Measurements from ENCODE around the gene ZNF333.
"Not testable (repeated sequence)": the region's sequence is repeated elsewhere in the genome, so short reads cannot be mapped to it uniquely, and the experiment has no call there.

The ZNF333 gene

DNA sequence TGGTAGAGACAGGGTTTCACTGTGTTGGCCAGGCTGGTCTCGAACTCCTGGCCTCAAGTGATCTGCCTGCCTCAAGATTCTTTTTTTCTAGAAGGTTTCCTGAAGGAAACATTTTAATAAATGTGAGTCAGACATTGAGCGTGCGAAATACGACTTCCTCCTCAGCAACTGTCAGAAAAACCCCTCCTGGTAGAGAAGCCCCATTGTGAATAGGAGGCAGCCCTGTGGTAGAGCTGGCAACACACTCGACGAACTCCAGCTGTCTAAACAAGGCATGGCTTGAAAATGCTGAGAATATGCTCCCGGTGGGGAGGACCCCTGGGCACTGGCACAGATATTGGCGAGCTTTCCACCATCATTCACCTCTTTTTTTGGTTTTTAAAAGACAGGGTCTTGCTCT lies 9.8 kb downstream of the ZNF333 start:
- DNase-seq (ENCODE audit: low read depth) = no peak

- DNase-seq (ENCODE audit: low read depth) = no peak
Observed at GRCh38 chr19:14700711-14701375, 11.0 kb downstream of the ZNF333 start.

DNA sequence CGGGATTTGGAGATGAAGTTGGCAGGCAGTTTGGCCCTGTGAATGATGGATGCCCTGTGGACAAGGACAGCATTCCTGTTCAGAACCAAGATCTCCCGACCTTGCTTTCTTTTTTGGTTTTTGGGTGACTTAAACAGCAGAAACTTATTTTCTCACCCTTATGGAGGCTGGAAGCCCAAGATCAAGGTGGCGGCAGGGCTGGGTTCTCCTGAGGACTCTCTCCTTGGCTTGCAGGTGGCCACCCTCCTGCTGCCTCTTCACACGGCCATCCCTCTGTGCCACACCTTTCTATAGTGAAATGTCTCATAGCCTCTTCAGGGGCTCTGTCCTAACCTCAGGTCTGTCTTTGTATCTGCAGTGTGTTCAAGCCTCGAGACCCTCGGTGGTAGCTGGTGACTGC lies 14.0 kb downstream of the ZNF333 start:
- no peak for DNase-seq (ENCODE audit: low read depth)

DNA sequence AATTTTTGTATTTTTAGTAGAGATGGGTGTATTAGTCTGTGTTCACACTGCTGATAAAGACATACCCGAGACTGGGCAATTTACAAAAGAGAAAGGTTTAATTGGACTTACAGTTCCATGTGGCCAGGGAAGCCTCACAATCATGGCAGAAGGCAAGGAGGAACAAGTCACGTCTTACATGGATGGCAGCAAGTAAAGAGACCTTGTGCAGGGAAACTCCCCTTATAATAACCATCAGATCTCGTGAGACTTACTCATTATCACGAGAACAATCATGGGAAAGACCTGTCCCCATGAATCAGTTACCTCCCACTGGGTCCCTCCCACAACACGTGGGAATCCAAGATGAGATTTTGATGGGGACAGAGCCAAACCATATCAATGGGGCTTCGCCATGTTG lies 14.6 kb downstream of the ZNF333 start:
- DNase-seq (ENCODE audit: low read depth) = no peak

DNA sequence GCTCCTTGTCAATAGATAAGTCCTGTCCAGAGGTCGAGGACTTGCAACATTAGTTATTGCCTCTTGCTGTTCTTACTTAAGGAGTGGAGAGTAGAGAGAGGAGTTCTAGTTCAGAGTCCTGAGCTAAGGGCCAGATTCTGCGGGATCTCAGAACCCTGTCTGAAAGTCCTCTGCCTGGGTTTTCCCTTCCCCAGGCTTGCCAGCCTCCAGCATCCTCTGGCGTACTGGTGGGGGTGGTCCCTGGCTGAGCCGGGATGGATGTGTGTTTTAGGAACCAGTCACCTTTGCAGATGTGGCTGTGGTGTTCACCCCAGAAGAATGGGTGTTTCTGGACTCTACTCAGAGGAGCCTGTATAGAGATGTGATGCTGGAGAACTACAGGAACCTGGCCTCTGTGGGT lies 26.0 kb downstream of the ZNF333 start:
- no peak for DNase-seq (ENCODE audit: low read depth)

DNA sequence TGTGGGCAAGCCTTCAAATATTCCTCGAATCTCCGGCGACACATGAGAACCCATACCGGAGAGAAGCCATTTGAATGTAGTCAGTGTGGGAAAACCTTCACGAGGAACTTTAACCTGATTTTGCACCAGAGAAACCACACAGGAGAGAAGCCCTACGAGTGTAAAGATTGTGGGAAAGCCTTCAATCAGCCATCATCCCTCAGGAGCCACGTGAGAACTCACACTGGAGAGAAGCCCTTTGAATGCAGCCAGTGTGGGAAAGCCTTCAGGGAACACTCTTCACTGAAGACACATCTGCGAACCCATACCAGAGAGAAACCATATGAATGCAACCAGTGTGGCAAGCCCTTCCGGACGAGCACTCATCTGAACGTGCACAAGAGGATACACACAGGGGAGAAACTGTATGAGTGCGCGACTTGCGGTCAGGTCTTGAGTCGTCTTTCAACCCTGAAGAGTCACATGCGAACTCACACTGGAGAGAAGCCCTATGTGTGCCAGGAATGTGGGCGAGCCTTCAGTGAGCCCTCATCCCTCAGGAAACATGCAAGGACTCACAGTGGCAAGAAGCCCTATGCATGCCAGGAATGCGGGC lies 28.8 kb downstream of the ZNF333 start:
- DNase-seq (ENCODE audit: low read depth) = peak; percentile 10

- DNase-seq (ENCODE audit: low read depth) = no peak
Observed at GRCh38 chr19:14719162-14719561, 29.3 kb downstream of the ZNF333 start.

GRCh38 chr19:14722127-14722526 lies 32.3 kb downstream of the ZNF333 start:
- DNase-seq (ENCODE audit: low read depth) = no peak

- no peak for DNase-seq (ENCODE audit: low read depth)
Observed at GRCh38 chr19:14728595-14728994, 38.7 kb downstream of the ZNF333 start.

DNA sequence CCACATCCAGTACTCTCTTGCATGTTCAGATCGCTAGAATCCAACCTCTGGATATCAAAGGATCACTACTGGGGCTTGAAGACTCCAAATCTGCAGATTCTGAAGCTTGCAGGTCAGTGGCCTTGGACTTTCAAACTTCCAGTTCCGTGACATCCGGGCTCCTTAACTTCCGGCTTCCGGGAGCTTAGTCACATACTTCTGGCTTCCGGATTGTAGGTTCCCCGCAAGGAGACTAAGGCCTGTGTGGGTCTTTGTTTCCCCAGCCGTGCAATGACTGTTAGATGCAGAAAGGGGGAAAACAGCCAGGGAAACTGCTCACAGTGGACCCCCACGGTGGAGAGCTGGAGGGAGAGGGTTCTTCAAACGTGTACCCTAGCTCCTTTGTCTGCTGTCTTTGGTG lies 41.4 kb downstream of the ZNF333 start:
- DNase-seq (ENCODE audit: low read depth) = no peak

GRCh38 chr19:14732510-14732909 lies 42.7 kb downstream of the ZNF333 start:
- no peak for DNase-seq (ENCODE audit: low read depth)

- DNase-seq (ENCODE audit: low read depth) = no peak
Observed at GRCh38 chr19:14733574-14733973, 43.7 kb downstream of the ZNF333 start.

- DNase-seq (ENCODE audit: low read depth) = no peak
Observed at GRCh38 chr19:14735915-14736314, 46.1 kb downstream of the ZNF333 start.

- no peak for DNase-seq (ENCODE audit: low read depth)
Observed at GRCh38 chr19:14746886-14747285, 57.0 kb downstream of the ZNF333 start.

- no peak for DNase-seq (ENCODE audit: low read depth)
Observed at GRCh38 chr19:14748601-14749000, 58.8 kb downstream of the ZNF333 start.

GRCh38 chr19:14758816-14759215 lies 69.0 kb downstream of the ZNF333 start:
- no peak for DNase-seq (ENCODE audit: low read depth)

GRCh38 chr19:14761607-14762006 lies 71.8 kb downstream of the ZNF333 start:
- no peak for DNase-seq (ENCODE audit: low read depth)

DNA sequence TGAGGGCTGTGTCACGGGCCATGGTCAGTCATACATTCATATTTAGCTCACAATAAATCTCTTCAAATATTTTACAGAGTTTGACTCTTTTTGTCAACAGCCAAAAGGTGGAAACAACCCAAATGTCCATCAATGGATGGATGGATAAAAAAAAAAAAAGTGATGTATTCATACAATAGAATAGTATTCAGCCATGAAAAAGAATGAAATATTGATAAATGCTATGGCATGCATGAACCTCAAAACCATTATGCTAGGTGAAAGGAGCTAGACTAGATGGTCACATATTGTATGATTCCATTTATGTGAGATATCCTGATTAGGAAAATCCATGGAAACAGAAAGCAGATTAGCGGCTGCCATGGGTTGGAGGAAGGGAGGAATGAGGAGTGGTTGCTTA lies 72.3 kb downstream of the ZNF333 start:
- no peak for DNase-seq (ENCODE audit: low read depth)

DNA sequence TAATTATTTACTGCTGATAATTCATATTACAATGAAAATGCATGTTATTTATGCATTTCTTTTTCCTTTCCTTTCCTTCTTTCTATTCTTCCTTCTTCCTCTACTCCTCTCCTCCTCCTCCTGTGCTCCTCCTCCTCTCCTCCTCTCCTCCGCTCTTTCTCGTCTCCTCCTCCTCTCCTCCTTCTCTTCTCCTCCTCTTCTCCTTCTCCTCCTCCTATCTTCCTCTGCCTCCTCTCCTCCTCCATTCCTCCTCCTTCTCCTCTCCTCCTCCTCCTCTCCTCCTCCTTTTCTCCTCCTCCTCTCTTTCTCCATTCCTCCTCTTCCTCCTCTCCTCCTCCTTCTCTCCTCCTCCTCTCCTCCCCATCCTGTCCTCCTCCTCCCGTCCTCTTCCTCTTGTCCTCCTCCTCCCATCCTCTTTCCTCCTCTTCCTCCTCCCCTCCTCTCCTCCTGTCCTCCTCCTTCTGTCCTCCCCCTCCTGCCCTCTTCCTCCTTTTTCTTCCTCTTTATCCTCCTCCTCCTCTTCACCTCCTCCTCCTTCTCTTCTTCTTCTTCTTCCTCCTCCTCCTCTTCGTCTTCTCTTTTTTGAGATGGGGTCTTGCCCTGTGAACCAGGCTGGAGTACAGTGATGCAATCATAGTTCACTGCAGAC lies 73.8 kb downstream of the ZNF333 start:
- DNase-seq (ENCODE audit: low read depth) = no peak

DNA sequence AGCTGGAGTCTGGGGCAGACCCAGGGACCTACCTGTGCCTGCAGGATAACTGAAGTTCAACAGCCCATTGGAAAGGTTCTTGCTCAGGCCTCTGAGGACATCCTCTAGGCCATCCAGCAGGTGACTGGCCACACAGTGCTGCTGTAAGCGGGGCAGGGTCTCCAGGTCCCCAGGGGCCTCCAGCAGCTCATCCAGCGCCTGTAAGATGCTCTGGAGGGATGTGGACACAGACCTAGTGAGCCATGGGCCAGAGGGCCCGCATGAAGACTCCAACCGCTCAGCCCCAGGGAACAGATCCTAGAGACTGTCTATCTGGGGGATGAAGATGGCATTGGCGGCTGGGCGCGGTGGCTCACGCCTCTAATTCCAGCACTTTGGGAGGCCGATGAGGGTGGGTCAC lies 74.6 kb downstream of the ZNF333 start:
- no peak for DNase-seq (ENCODE audit: low read depth)

GRCh38 chr19:14765403-14765802 lies 75.6 kb downstream of the ZNF333 start:
- not testable (repeated sequence) for DNase-seq (ENCODE audit: low read depth)

DNA sequence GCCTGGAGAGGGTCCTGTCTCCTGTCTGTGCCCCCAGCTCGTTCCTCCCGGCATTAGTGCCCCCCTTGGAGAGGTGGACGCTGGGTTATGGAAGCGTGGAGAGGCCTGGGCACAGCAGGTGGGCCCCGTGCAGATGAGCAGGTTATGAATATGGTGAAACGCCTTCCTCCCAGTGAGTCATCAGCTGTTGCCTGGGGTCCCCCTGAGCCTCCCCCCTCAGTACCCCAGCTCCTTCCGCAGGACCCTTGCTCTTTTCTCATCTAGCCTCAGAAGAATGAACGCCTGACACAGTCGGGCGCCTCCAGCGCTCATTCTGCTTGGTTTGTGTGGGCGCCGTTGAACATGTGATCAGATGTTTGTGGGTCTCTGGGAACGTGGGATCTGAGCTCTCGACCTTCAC lies 76.0 kb downstream of the ZNF333 start:
- not testable (repeated sequence) for DNase-seq (ENCODE audit: low read depth)

- no peak for DNase-seq (ENCODE audit: low read depth)
Observed at GRCh38 chr19:14767466-14767971, 77.7 kb downstream of the ZNF333 start.

All from EH (cell line).